SU-DHL-6 (cell line): Measurements from ENCODE around the gene SPATA16.

Experiments
- H2AFZ ChIP-seq: fragments of 200-600 bp; sonication (generic); 2 replicates; pipeline ENCODE4 v1.6.1; 2014; ENCODE audit warnings: low read depth, mild to moderate bottlenecking, moderate library complexity, mixed read lengths, antibody characterized with exemption, low read length; ENCODE audit not compliant: severe bottlenecking
- H3F3A ChIP-seq: fragments of 200-600 bp; shearing (Covaris generic); 2 replicates; pipeline ENCODE4 v1.6.0; 2016; ENCODE audit warnings: antibody characterized with exemption, mild to moderate bottlenecking; ENCODE audit not compliant: insufficient read depth
- H3K27ac ChIP-seq: fragments of 200-600 bp; sonication (generic); 2 replicates; pipeline ENCODE4 v1.5.1; 2016; ENCODE audit warnings: low read depth, mild to moderate bottlenecking, low read length, moderate library complexity, mixed read lengths
- H3K27me3 ChIP-seq: fragments of 200-600 bp; sonication (generic), shearing (Covaris generic); 2 replicates; pipeline ENCODE4 v1.6.0; 2014; ENCODE audit warnings: mild to moderate bottlenecking, low read length
- H3K36me3 ChIP-seq: fragments of 200-600 bp; sonication (generic); 2 replicates; pipeline ENCODE4 v1.6.1; 2014; ENCODE audit warnings: mild to moderate bottlenecking, low read length, mixed read lengths
- H3K4me2 ChIP-seq: fragments of 300-600, 200-600 bp; shearing (Covaris generic), sonication (generic); 2 replicates; pipeline ENCODE4 v1.6.0; 2014; ENCODE audit warnings: low read length, low read depth, mild to moderate bottlenecking; ENCODE audit not compliant: poor library complexity, severe bottlenecking
- H3K4me3 ChIP-seq: fragments of 200-600 bp; sonication (generic); 2 replicates; pipeline ENCODE4 v1.5.1; 2014; ENCODE audit warnings: antibody characterized with exemption, low read length, mild to moderate bottlenecking, mixed read lengths; ENCODE audit not compliant: insufficient read depth, poor library complexity, severe bottlenecking
- H3K79me2 ChIP-seq: fragments of 200-600 bp; sonication (generic); 2 replicates; pipeline ENCODE4 v1.6.1; 2014; ENCODE audit warnings: mild to moderate bottlenecking, low read length, moderate library complexity; ENCODE audit not compliant: insufficient read depth
- H3K9ac ChIP-seq: fragments of 200-600 bp; sonication (generic); 2 replicates; pipeline ENCODE4 v1.7.0; 2014; ENCODE audit warnings: mild to moderate bottlenecking, low read length
- H3K9me2 ChIP-seq: fragments of 200-600 bp; sonication (generic); replicated peaks from 2 replicates; pipeline ENCODE4 v1.6.1; 2014; ENCODE audit warnings: low read length; ENCODE audit not compliant: insufficient read depth
- H3K9me3 ChIP-seq: fragments of 200-600 bp; sonication (generic); 2 replicates; pipeline ENCODE4 v1.6.1; 2014; ENCODE audit warnings: low read length, mixed read lengths; ENCODE audit not compliant: insufficient read depth
- H4K20me1 ChIP-seq: fragments of 200-600 bp; sonication (generic); 2 replicates; pipeline ENCODE4 v1.6.1; 2014; ENCODE audit warnings: low read depth, mild to moderate bottlenecking, antibody characterized with exemption, low read length, moderate library complexity, mixed read lengths
- EZH2phosphoT487 ChIP-seq: fragments of 200-600 bp; sonication (generic), shearing (Covaris generic); conservative IDR thresholded peaks from 2 replicates; pipeline ENCODE4 v1.6.1; 2018; ENCODE audit warnings: mild to moderate bottlenecking, antibody characterized with exemption, low read length, moderate library complexity, mixed read lengths
- TF ChIP-seq, protein P1 (sequence below): fragments of 200-600 bp; sonication (generic); IDR thresholded peaks from one replicate; pipeline ENCODE4 v1.5.1; 2017; ENCODE audit warnings: antibody characterized with exemption, mild to moderate bottlenecking, low read length, moderate library complexity; ENCODE audit not compliant: insufficient read depth, poor library complexity, severe bottlenecking

Gene SPATA16

DNA sequence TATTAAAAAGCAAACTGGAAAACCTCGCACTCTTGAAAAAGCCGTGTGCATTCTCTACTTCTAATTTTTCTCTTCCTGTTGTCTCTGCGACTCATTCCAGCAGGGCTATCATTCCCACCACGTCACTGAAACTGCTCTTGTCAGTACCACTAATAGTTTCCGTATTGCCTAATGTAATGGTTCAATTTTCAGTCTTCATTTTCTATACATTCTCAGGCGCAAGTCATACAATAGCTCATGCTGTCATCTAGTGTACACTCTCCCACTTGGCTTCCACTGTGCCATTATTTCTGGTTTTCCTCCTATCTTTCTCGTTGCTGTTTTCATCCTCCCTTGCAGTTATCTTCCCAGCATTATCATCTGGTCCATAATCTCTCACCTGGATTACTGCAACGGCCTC is 160.2 kb downstream of the SPATA16 start:
- H3K4me2 ChIP-seq, result no peak overlapping the region
- H3K9ac ChIP-seq, result no peak overlapping the region
- no peak for TF ChIP-seq EZH2phosphoT487
- TF ChIP-seq, protein P1, sequence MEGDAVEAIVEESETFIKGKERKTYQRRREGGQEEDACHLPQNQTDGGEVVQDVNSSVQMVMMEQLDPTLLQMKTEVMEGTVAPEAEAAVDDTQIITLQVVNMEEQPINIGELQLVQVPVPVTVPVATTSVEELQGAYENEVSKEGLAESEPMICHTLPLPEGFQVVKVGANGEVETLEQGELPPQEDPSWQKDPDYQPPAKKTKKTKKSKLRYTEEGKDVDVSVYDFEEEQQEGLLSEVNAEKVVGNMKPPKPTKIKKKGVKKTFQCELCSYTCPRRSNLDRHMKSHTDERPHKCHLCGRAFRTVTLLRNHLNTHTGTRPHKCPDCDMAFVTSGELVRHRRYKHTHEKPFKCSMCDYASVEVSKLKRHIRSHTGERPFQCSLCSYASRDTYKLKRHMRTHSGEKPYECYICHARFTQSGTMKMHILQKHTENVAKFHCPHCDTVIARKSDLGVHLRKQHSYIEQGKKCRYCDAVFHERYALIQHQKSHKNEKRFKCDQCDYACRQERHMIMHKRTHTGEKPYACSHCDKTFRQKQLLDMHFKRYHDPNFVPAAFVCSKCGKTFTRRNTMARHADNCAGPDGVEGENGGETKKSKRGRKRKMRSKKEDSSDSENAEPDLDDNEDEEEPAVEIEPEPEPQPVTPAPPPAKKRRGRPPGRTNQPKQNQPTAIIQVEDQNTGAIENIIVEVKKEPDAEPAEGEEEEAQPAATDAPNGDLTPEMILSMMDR, result no peak
- no peaks in the 10 kb centered on the region for H3K9me2 ChIP-seq
- no peaks in the 10 kb centered on the region for H3K36me3 ChIP-seq
- no peaks in the 10 kb centered on the region for H3K79me2 ChIP-seq
- no peaks in the 10 kb centered on the region for H3F3A ChIP-seq
- no peak overlapping the region for H3K27ac ChIP-seq
- no peak overlapping the region for H3K4me3 ChIP-seq
- H4K20me1 ChIP-seq, result no peaks in the 10 kb centered on the region; the same call in 1 of the 2 replicates
- H3K9me3 ChIP-seq, result no peaks in the 10 kb centered on the region
- no peaks in the 10 kb centered on the region for H3K27me3 ChIP-seq
- no peak overlapping the region for H2AFZ ChIP-seq

DNA sequence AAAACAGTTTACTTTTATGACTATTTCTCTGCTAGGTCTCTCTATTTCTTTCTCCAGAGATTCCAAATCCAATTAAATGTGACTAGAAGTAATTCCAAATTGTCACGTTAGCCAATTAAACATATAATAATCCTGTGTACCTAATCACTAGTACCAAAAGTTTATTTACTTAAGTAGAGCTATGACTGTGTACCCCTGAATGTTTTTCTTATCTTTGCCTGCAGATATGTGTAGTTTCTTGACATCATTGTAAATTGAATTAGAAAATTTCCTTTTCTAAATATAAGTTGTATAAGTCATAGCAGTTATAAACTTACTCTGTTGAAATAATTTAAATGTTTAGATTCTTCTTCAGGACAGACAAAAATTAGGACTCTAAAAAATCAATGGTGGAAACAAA is 163.3 kb downstream of the SPATA16 start:
- no peaks in the 10 kb centered on the region for H3K79me2 ChIP-seq

DNA sequence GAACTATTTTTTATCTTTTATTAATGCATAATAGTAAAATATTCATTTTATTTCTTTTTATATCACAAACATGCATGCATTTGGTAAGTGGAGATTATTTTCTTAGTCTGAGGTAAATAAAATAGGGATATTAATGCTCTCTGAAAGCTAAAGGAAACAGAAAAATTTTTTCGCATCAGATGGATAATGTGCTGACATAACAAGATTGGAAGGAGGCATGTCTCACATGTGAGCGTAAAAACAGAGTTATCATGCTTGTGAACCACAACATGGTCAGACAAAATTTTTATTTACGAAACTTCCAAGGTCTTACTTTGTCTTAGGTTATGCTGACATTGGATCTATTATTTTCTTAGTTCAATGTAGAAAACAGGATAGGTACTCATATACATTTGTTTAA is 166.1 kb downstream of the SPATA16 start:
- no peak overlapping the region for H3K4me2 ChIP-seq
- no peaks in the 10 kb centered on the region for H4K20me1 ChIP-seq
- H3K27ac ChIP-seq, result no peak overlapping the region
- no peak overlapping the region for H2AFZ ChIP-seq
- H3K4me3 ChIP-seq, result no peak overlapping the region
- H3K27me3 ChIP-seq, result no peaks in the 10 kb centered on the region
- no peaks in the 10 kb centered on the region for H3K79me2 ChIP-seq
- H3K9me3 ChIP-seq, result no peaks in the 10 kb centered on the region
- H3K36me3 ChIP-seq, result no peaks in the 10 kb centered on the region
- H3F3A ChIP-seq, result no peaks in the 10 kb centered on the region
- H3K9me2 ChIP-seq, result no peaks in the 10 kb centered on the region
- no peak overlapping the region for H3K9ac ChIP-seq
- TF ChIP-seq, protein P1, result no peak
- no peak for TF ChIP-seq EZH2phosphoT487

More for the DNA sequence above, 163.3 kb downstream of the SPATA16 start:
- Histone ChIP-seq H3K27me3 (no peaks in the 10 kb centered on the region), H3K4me3 (no peak overlapping the region), H4K20me1 (no peaks in the 10 kb centered on the region; the same call in 1 of the 2 replicates), H3K9me2 (no peaks in the 10 kb centered on the region), H3K36me3 (no peaks in the 10 kb centered on the region), H3K9me3 (no peaks in the 10 kb centered on the region), H3F3A (no peaks in the 10 kb centered on the region), H3K9ac (no peak overlapping the region), H2AFZ (no peak overlapping the region), H3K27ac (no peak overlapping the region), H3K4me2 (no peak overlapping the region)
- no peak for TF ChIP-seq EZH2phosphoT487
- TF ChIP-seq, protein P1, result no peak
